Effector memory CD8-positive, alpha-beta T cell (primary cell): Measurements from ENCODE around the gene GALNT8.

Experiments used
- ATAC-seq: fragments of 150-1000 bp; cut with Tn5 transposase; replicated peaks from 2 replicates; pipeline ENCODE4 v1.10.0; 2021; ENCODE audit warnings: mild to moderate bottlenecking, moderate library complexity
- DNase-seq, 3 experiments: peaks; one replicate each; pipeline ENCODE4 v3.0.0; 2021
- H3K27ac Mint-ChIP-seq, 2 donors: one replicate each; pipeline ENCODE4 v1.8.0; 2022; ENCODE audit warnings: mild to moderate bottlenecking in 2 of 2, mixed read lengths in 2 of 2, moderate library complexity in 2 of 2
- H3K27me3 Mint-ChIP-seq, 2 donors: one replicate each; pipeline ENCODE4 v1.8.0; 2022; ENCODE audit warnings: mixed read lengths in 2 of 2
- H3K36me3 Mint-ChIP-seq: one replicate; pipeline ENCODE4 v1.8.0; 2022; ENCODE audit warnings: mild to moderate bottlenecking, moderate library complexity, mixed read lengths; ENCODE audit not compliant: insufficient read depth
- H3K4me1 Mint-ChIP-seq, 2 donors: one replicate each; pipeline ENCODE4 v1.8.0; 2022; ENCODE audit warnings: low read depth in 2 of 2, mixed read lengths in 2 of 2
- H3K4me3 Mint-ChIP-seq, 2 donors: one replicate each; pipeline ENCODE4 v1.8.0; 2022; ENCODE audit warnings: mild to moderate bottlenecking in 2 of 2, mixed read lengths in 2 of 2, moderate library complexity in 2 of 2
- H3K9me3 Mint-ChIP-seq, 2 donors: one replicate each; pipeline ENCODE4 v1.8.0; 2022; ENCODE audit warnings: mixed read lengths in 2 of 2

Gene GALNT8

DNA sequence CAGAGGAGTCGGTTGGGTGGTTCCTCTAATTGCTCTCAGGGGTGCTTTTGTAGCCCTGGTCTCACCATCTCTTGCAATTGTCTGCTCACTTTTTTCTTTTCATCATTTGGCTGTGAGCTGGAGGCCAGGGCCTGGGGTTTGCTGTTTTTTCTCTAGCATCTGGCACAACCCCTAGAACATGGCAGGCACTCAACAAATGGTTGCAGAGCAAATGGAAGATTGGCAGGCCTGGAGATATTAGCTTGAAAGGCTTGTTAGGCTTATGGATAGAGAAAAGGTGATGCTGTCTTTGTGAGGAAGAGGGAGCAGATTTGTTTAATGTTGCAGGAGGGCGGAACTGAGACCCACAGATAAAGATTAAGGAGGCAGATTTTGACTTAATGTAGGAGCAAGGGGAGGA, 47.0 kb downstream of the GALNT8 start:
- Mint-ChIP-seq H3K27me3 (peaks cover 18 to 25% of the 10 kb centered on the region in 2 donors), H3K4me1 (peaks cover 0 to 5% of the 10 kb centered on the region in 2 donors), H3K27ac (no peak overlapping the region), H3K9me3 (no peaks in the 10 kb centered on the region), H3K36me3 (no peaks in the 10 kb centered on the region), H3K4me3 (no peak overlapping the region)
- ATAC-seq (no peak), DNase-seq (no peak)

DNA sequence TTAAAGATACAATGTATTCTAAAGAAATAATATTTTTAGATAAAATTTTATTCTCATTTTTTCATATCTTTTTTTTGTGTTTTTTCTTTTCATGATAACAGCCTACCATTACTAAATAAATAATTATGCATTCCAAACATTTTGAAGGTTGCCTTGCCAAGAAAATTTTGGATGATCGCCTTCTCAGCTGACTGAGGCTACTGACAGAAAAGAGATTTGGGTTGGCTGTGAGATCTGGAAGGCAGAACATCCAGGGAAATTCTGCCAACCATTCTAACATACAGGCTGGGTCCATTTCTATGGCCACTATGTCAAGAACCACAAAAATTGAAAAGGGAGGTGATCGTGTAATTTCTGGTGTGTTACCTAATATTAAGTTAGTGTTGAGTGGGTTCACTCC, 48.1 kb downstream of the GALNT8 start:
- H3K27me3 Mint-ChIP-seq: peaks cover 28 to 34% of the 10 kb centered on the region in 2 donors
- H3K36me3 Mint-ChIP-seq: no peaks in the 10 kb centered on the region
- H3K4me3 Mint-ChIP-seq: no peak overlapping the region
- DNase-seq (no peak), ATAC-seq (no peak)
- peaks cover 0 to 5% of the 10 kb centered on the region in 2 donors for H3K4me1 Mint-ChIP-seq
- H3K27ac Mint-ChIP-seq: no peak overlapping the region
- no peaks in the 10 kb centered on the region for H3K9me3 Mint-ChIP-seq

DNA sequence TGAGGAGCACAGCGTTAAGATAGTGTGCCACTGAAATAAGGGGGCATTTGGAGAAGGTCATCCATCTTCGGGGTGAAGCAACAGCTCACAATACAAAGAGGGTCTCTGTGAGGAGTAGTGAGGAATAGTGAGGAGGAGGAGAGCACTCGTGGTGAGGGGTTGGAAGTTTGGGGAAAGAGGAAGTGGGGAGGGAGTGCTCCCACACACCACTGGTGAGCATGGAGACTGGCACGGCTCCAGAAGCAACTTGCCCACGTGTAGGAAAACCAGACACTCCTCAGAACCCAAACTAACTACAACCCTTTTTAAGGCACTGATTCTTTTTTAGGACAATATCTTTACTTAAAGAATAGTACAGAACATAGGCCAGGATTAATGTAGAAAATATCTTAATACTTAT, 48.9 kb downstream of the GALNT8 start:
- H3K4me3 Mint-ChIP-seq: no peak overlapping the region
- no peaks in the 10 kb centered on the region for H3K4me1 Mint-ChIP-seq
- DNase-seq: no peak
- H3K27ac Mint-ChIP-seq: no peak overlapping the region
- peaks cover 32 to 36% of the 10 kb centered on the region in 2 donors for H3K27me3 Mint-ChIP-seq
- no peak for ATAC-seq
- no peaks in the 10 kb centered on the region for H3K36me3 Mint-ChIP-seq
- no peaks in the 10 kb centered on the region for H3K9me3 Mint-ChIP-seq

DNA sequence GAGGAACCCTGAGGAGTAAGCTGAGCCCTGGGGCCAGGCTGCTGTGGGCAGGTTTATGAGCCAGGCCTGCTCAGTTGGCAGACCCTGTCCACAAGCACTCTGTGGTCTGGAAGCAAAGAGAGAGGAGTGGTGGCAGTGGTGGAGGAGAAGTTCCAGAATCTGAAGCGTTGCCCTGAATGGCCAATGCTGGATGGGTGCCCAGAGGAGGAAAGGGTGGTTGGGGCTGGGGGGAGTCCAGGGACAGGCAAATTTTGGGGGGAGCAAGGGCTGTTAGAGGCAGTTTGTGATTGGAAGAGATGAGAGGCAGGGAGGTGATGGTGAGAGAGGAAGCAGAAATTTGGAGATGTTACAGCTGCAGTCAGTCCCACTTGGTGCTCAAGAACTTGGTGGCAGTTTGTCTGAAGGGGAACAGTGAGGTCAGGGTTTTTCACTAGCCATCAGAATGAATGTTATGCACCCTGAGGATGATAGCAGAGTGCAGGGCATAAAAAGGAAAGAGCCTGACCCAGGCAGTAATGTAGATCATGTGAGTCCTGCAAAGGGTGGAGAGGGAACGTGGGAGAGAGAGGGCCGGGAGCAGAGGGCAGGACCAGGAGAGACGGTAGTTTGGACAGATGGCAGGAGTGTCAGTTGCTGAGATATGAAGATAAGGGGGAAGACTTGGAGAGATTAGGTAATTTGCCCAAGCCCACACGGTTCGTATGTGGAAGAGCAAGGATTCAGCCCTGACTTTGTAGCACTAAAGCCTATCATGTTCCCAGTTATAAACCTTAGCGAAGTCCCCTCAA, 51.2 kb downstream of the GALNT8 start:
- no peaks in the 10 kb centered on the region for H3K4me1 Mint-ChIP-seq
- H3K27ac Mint-ChIP-seq: peak overlapping the region in 1 of 2 donors; percentile 2
- ATAC-seq (no peak), DNase-seq (no peak)
- H3K4me3 Mint-ChIP-seq: no peak overlapping the region
- H3K36me3 Mint-ChIP-seq: no peaks in the 10 kb centered on the region
- no peaks in the 10 kb centered on the region for H3K9me3 Mint-ChIP-seq
- peaks cover 36 to 39% of the 10 kb centered on the region in 2 donors for H3K27me3 Mint-ChIP-seq

DNA sequence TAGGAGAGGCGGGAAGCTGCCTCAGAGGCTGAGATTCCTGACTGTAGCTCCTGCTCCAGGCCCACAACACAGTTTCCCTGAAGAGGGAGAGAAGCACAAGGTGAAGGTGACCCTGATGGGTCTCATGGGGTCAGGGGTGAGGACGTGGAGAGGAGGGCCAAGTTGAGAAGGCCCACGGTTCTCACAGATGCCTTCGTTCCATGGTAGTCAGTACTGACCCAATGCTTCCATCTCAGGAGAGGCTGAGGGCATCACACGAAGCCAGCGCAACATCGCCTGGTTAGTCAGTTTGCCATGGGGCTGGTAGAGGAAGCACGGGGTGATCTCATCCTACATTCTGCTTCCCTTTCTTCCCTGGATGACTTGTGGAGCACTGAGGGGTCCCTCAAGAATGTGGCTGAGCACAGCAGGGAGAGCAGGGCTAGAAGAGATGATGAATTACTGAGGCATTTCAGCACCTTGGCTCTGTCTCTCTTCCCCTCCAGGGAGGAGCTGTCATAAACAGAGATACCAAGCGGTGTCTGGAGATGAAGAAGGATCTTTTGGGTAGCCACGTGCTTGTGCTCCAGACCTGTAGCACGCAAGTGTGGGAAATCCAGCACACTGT, 51.9 kb downstream of the GALNT8 start:
- Mint-ChIP-seq H3K27ac (no peak overlapping the region), H3K36me3 (no peaks in the 10 kb centered on the region), H3K9me3 (no peaks in the 10 kb centered on the region), H3K4me3 (no peak overlapping the region), H3K27me3 (peaks cover 36 to 44% of the 10 kb centered on the region in 2 donors), H3K4me1 (peaks cover 0 to 2% of the 10 kb centered on the region in 2 donors)
- no peak for ATAC-seq
- no peak for DNase-seq

DNA sequence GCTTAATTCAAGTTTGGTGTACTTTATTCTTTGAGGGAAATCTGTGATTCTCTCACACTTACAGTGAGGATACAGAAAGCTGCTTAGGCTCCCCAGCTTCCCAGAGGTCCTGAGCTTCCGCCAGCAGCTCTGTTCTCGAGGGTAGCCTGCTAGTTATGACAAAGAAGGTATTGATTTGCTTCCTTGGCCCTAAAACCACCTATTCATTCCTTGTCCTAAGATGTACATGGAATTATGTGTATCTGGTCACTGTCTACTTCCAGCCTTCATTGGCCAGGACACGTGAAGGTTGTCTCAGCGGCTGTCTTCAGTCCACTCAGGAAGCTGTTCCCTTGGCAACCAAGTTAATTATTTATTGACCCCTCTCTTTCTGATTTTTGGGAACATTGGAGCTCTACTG, 55.7 kb downstream of the GALNT8 start:
- H3K27ac Mint-ChIP-seq: no peak overlapping the region
- no peaks in the 10 kb centered on the region for H3K9me3 Mint-ChIP-seq
- H3K36me3 Mint-ChIP-seq: no peaks in the 10 kb centered on the region
- no peak overlapping the region for H3K4me3 Mint-ChIP-seq
- H3K27me3 Mint-ChIP-seq: peaks cover 44 to 48% of the 10 kb centered on the region in 2 donors
- DNase-seq (no peak), ATAC-seq (no peak)
- peaks cover 0 to 2% of the 10 kb centered on the region in 2 donors for H3K4me1 Mint-ChIP-seq

DNA sequence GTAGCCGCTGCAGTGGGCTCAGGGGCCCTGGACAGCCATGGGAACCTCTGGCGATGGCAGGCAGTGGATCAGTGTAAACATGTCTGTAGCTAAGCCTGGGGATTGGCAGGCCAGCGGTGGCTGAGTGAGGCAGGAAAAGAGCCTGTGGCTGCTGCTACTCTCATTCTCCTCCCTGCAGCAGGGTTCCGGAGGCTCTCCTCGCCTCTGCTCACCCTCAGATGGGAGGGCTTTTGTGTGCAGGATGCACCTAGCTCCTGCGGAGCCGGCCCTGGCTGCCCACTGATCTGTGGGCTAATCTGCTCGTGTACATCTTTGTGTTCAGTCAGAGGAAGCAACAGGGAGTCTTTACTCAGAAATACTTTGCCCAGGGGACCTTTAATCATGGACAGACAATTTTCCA, 59.5 kb downstream of the GALNT8 start:
- H3K4me3 Mint-ChIP-seq: no peak overlapping the region
- H3K4me1 Mint-ChIP-seq: peaks cover 0 to 2% of the 10 kb centered on the region in 2 donors
- H3K36me3 Mint-ChIP-seq: no peaks in the 10 kb centered on the region
- peaks cover 40 to 42% of the 10 kb centered on the region in 2 donors for H3K27me3 Mint-ChIP-seq
- DNase-seq (no peak), ATAC-seq (no peak)
- H3K27ac Mint-ChIP-seq: peak overlapping the region in 1 of 2 donors; percentile 39
- H3K9me3 Mint-ChIP-seq: no peaks in the 10 kb centered on the region

DNA sequence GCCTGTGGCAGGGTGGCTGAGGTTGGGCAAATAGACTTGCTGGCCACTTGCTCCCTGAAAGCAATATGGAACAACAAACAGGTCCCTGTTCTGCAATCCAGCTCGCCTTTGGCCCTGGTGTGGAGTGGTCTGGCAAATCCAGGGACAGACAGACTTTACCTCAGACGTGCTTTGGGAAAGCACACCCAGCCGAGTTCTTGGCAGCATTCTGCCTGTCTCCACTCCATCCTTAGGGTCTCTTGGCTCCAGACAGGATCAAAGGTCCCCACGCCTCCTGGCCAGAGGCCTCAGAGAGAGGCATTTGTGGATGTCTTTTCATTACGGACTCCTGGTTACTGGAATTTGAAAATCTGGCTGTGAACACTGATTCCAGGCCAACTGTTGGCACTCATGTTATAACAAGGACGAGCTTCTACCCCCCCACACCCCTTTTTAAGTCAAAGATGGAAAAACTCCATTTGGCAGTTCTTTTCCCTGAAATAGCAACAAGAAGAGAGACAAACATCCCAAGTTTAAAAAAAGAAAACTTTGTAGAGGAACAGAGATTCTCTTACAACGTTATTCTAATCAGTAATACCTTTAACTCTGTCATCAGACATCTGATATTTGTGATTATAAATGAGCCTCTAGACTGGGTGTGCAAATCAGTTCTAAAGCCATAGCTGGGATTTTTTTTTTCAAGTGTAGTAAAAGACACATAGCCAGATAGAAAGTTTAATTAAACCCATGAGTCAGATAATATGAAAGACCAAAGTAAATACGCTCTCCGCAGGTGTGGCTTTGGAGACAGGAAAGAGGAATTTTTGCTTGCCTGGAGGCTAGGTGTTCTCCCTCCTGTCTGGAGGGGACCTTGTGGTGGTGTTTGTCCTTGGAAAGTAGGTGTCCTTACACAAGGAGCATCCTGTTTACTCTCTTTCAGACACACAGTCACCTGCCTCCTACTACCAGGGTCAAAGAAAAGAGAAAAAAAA, 60.7 kb downstream of the GALNT8 start:
- Mint-ChIP-seq H3K27ac (no peak overlapping the region), H3K9me3 (no peaks in the 10 kb centered on the region), H3K36me3 (no peaks in the 10 kb centered on the region), H3K27me3 (peaks cover 52 to 54% of the 10 kb centered on the region in 2 donors), H3K4me3 (no peak overlapping the region), H3K4me1 (peaks cover 0 to 2% of the 10 kb centered on the region in 2 donors)
- no peak for ATAC-seq
- DNase-seq: no peak

DNA sequence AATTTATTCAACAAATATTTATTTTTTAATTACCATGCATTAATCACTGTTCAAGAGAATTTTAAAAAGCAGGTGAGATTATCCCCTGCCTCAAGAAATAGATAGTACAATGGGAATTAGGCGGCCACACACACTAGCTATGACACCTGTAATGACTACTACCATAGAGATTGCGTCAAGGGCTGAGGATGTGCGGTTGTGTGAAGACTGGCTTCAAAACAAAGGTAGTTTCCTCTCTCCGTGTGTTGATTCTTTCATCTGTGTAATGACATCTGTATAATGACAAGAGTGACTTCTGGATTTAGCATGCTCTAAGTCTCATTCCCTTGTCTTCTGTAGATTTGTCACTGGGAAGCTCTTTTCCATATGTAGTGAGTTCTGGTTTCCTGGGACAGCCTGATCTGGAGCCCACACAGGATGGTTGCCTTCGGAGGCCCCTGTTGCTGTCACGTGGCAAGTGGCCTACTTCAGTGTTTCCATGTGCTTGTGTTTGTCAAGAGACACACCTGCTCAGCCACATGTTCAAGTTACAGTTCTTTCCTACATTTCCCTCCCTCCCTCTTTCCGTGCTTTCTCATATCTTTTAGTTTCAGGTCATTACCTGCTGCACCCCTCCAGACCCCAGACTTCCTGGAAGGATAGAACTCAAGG, 64.3 kb downstream of the GALNT8 start:
- H3K27me3 Mint-ChIP-seq: peaks cover 56 to 70% of the 10 kb centered on the region in 2 donors
- no peaks in the 10 kb centered on the region for H3K4me1 Mint-ChIP-seq
- no peaks in the 10 kb centered on the region for H3K9me3 Mint-ChIP-seq
- no peaks in the 10 kb centered on the region for H3K36me3 Mint-ChIP-seq
- H3K4me3 Mint-ChIP-seq: no peak overlapping the region
- ATAC-seq (no peak), DNase-seq (no peak)
- no peak overlapping the region for H3K27ac Mint-ChIP-seq

DNA sequence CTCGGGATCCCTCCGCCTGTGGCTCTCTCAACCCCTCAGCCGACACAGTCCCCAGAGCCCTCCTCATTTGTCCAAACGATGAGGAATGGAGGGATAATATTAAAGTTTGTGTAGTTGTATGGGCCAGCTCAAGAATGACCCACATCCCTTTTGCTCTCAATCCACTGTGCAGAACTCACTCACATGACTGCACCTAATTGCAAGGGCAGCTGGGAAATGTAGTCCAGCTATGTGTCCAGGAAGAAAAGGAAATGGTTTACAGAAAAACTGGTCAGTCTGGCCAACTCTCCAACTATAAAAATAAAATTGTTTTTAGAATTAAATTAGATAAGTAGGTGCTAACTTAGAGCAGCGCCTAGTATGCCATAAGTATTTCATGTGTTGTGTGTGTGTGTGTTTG, 66.6 kb downstream of the GALNT8 start:
- ATAC-seq (no peak), DNase-seq (no peak)
- H3K4me3 Mint-ChIP-seq: no peak overlapping the region
- peaks cover 42 to 53% of the 10 kb centered on the region in 2 donors for H3K27me3 Mint-ChIP-seq
- H3K36me3 Mint-ChIP-seq: no peaks in the 10 kb centered on the region
- H3K4me1 Mint-ChIP-seq: no peaks in the 10 kb centered on the region
- no peak overlapping the region for H3K27ac Mint-ChIP-seq
- H3K9me3 Mint-ChIP-seq: no peaks in the 10 kb centered on the region

DNA sequence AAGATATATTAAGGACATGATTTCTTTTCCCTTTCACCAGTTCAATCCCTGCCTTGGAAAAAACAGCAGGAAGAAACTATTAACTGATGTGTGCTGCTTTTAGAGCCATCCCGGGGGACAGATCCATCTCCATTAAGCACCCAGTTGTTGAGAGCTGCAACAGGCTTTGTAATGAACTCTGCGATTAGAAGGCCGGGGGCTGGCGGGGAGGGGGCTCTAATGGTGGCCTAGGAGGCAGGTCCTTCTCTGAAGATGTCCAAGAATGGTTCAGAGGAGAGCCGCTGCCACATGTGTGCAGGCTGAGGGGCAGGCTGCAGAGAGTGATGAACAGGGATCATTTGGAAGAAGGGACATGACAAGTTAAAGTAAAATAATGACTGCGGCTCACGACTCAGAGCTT, 67.8 kb downstream of the GALNT8 start:
- peaks cover 40 to 54% of the 10 kb centered on the region in 2 donors for H3K27me3 Mint-ChIP-seq
- no peak overlapping the region for H3K27ac Mint-ChIP-seq
- H3K36me3 Mint-ChIP-seq: no peaks in the 10 kb centered on the region
- no peaks in the 10 kb centered on the region for H3K4me1 Mint-ChIP-seq
- ATAC-seq (no peak), DNase-seq (no peak)
- H3K9me3 Mint-ChIP-seq: no peaks in the 10 kb centered on the region
- no peak overlapping the region for H3K4me3 Mint-ChIP-seq

DNA sequence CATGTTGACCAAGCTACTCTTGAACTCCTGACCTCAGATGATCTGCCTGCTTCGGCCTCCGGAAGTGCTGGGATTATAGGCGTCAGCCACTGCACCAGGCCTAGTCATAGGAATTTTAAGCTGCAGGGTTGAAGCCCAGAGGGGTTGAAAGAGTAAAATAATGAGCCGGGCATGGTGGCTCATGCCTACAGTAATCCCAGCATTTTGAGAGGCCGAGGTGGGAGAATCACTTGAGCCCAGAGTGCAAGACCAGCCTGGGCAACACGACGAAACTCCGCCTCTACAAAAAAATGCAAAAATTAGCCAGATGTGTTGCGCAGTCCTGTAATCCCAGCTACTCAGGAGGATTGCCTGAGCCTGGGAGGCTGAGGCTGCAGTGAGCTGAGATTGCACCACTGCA, 69.6 kb downstream of the GALNT8 start:
- no peak for DNase-seq
- Mint-ChIP-seq H3K4me3 (no peak overlapping the region), H3K36me3 (no peaks in the 10 kb centered on the region), H3K27me3 (peaks cover 32 to 54% of the 10 kb centered on the region in 2 donors), H3K4me1 (no peaks in the 10 kb centered on the region), H3K9me3 (no peaks in the 10 kb centered on the region), H3K27ac (no peak overlapping the region)
- no peak for ATAC-seq

DNA sequence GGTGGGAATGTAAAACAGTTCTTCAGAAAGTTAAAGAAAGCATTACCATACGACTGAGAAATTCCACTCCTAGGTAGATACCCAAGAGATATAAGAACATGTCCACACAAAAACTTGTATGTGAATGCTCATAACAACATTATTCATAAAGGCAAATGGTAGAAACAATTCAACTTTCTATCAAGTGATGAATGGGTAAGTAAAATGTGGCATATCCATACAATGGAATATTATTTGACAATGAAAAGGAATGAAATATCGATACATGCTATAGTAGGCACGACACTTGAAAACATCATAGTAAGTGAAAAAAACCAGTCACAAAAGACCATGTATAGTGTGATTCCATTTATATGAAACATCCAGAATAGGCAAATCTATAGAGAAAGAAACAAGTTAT, 71.3 kb downstream of the GALNT8 start:
- no peaks in the 10 kb centered on the region for H3K9me3 Mint-ChIP-seq

More for the DNA sequence above, 71.3 kb downstream of the GALNT8 start:
- Mint-ChIP-seq H3K27ac (no peak overlapping the region), H3K4me1 (no peaks in the 10 kb centered on the region), H3K4me3 (no peak overlapping the region), H3K27me3 (peaks cover 15 to 38% of the 10 kb centered on the region in 2 donors), H3K36me3 (no peaks in the 10 kb centered on the region)
- DNase-seq (no peak), ATAC-seq (no peak)
